SK-N-SH (cell line): ENCODE measurements around the gene RET. TPM values are rescaled to one million over a fixed set of nuclear protein-coding genes. Genes with fewer than 3 reads are reported as not detected.

Experiments
- CTCF ChIA-PET: fragments of 300-600, 350-600 bp; formaldehyde crosslinking; extraction: SDS; loops from one replicate; lab custom pipeline; 2021; lab: Yijun Ruan, JAX
- POLR2A ChIA-PET: fragments of 350-600 bp; sonication (Branson Sonifier 250); formaldehyde crosslinking; extraction: SDS; loops from one replicate; lab custom pipeline; 2020; ENCODE audit warnings: antibody characterized with exemption, inconsistent platforms; lab: Yijun Ruan, JAX
- DNase-seq: peaks from one replicate; pipeline ENCODE4 v3.0.0; 2012
- H2AFZ ChIP-seq: fragments of 200-600 bp; sonication (generic); 2 replicates; pipeline ENCODE4 v1.8.1; 2016; ENCODE audit warnings: antibody characterized with exemption, mild to moderate bottlenecking, low read depth
- H3F3A ChIP-seq: fragments of 200-600 bp; sonication (generic); replicated peaks from 2 replicates; pipeline ENCODE3; 2016; ENCODE audit warnings: antibody characterized with exemption, mild to moderate bottlenecking; ENCODE audit not compliant: insufficient read depth
- H3K27ac ChIP-seq, 2 experiments: fragments of 200-500 bp in 1 of 2; fragments of 200-600 bp in 1 of 2; sonication (Bioruptor generic) in 1 of 2; sonication (generic), shearing (Covaris generic) in 1 of 2; 2 replicates each; pipeline versions ENCODE4 v1.5.1 to v1.6.1; 2014 to 2016; ENCODE audit warnings: low read depth in 2 of 2, inconsistent platforms in 1 of 2, low read length in 1 of 2, mild to moderate bottlenecking in 1 of 2, mixed read lengths in 1 of 2
- H3K27me3 ChIP-seq: fragments of 200-600 bp; sonication (generic), shearing (Covaris generic); 2 replicates; pipeline ENCODE4 v1.6.1; 2016; ENCODE audit warnings: mixed run types; ENCODE audit not compliant: insufficient read depth
- H3K36me3 ChIP-seq, 2 experiments: fragments of 200-500 bp in 1 of 2; fragments of 200-600 bp in 1 of 2; sonication (Bioruptor generic) in 1 of 2; sonication (generic) in 1 of 2; replicated peaks in 1 of 2; 2 replicates each; pipeline versions ENCODE3 to v1.5.1; 2014 to 2016; ENCODE audit warnings: low read length in 1 of 2, mild to moderate bottlenecking in 1 of 2; ENCODE audit not compliant: insufficient read depth in 2 of 2, control insufficient read depth in 1 of 2
- H3K4me1 ChIP-seq, 2 experiments: fragments of 200-500 bp in 1 of 2; fragments of 200-600 bp in 1 of 2; sonication (Bioruptor generic) in 1 of 2; sonication (generic), shearing (Covaris generic) in 1 of 2; 2 replicates each; pipeline versions ENCODE4 v1.5.1 to v1.6.1; 2014 to 2016; ENCODE audit warnings: low read depth in 1 of 2, low read length in 1 of 2, mixed run types in 1 of 2; ENCODE audit not compliant: insufficient read depth in 2 of 2, control insufficient read depth in 1 of 2
- H3K4me2 ChIP-seq: fragments of 200-600 bp; sonication (generic), shearing (Covaris generic); 2 replicates; pipeline ENCODE4 v1.6.1; 2017; ENCODE audit warnings: mixed run types
- H3K4me3 ChIP-seq, 2 experiments: fragments of 200-500 bp in 1 of 2; fragments of 200-600 bp in 1 of 2; sonication (Bioruptor generic) in 1 of 2; sonication (generic), shearing (Covaris generic) in 1 of 2; 2 replicates each; pipeline versions ENCODE4 v1.5.1 to v1.8.1; 2014 to 2016; ENCODE audit warnings: low read depth in 2 of 2, inconsistent platforms in 1 of 2, low read length in 1 of 2, mild to moderate bottlenecking in 1 of 2, mixed read lengths in 1 of 2, moderate library complexity in 1 of 2
- H3K79me2 ChIP-seq: fragments of 200-600 bp; sonication (generic); 2 replicates; pipeline ENCODE4 v1.8.1; 2017; ENCODE audit warnings: mild to moderate bottlenecking; ENCODE audit not compliant: insufficient read depth
- H3K9ac ChIP-seq: fragments of 200-600 bp; sonication (generic); 2 replicates; pipeline ENCODE4 v1.6.1; 2017; ENCODE audit warnings: mixed run types
- H3K9me2 ChIP-seq: fragments of 200-600 bp; sonication (generic); 2 replicates; pipeline ENCODE4 v1.6.1; 2017; ENCODE audit warnings: mixed run types
- H3K9me3 ChIP-seq: fragments of 200-600 bp; sonication (generic); 2 replicates; pipeline ENCODE4 v1.6.1; 2017; ENCODE audit warnings: mixed run types, mild to moderate bottlenecking, moderate library complexity
- H4K20me1 ChIP-seq: fragments of 200-600 bp; sonication (generic); 2 replicates; pipeline ENCODE4 v1.6.1; 2017; ENCODE audit warnings: mild to moderate bottlenecking, mixed run types; ENCODE audit not compliant: insufficient read depth
- EZH2phosphoT487 ChIP-seq: fragments of 200-600 bp; sonication (generic); IDR thresholded peaks from 2 replicates; pipeline ENCODE4 v1.6.1; 2017; ENCODE audit warnings: low read depth, mixed run types, mild to moderate bottlenecking, antibody characterized with exemption, moderate library complexity, borderline replicate concordance
- FOSL2 ChIP-seq: IDR thresholded peaks from 2 replicates; pipeline ENCODE4 v1.4.0; 2012; ENCODE audit warnings: low read depth, mild to moderate bottlenecking, moderate library complexity, borderline replicate concordance
- MXI1 ChIP-seq: IDR thresholded peaks from 2 replicates; pipeline ENCODE4 v1.6.1; 2012; ENCODE audit warnings: mild to moderate bottlenecking, low read depth, low read length, improper control_type of control experiment
- NFIC ChIP-seq: IDR thresholded peaks from 2 replicates; pipeline ENCODE4 v1.4.0; 2012; ENCODE audit warnings: borderline replicate concordance
- NRF1 ChIP-seq: IDR thresholded peaks from 2 replicates; pipeline ENCODE4 v1.6.1; 2012; ENCODE audit warnings: low read depth, mild to moderate bottlenecking, low read length
- RCOR1 ChIP-seq: fragments of 150-350 bp; IDR thresholded peaks from 2 replicates; pipeline ENCODE4 v1.6.1; 2017; ENCODE audit warnings: antibody characterized with exemption, low read length
- RFX5 ChIP-seq: IDR thresholded peaks from 2 replicates; pipeline ENCODE4 v1.6.1; 2012; ENCODE audit warnings: mild to moderate bottlenecking, improper control_type of control experiment, low read length
- TCF12 ChIP-seq: IDR thresholded peaks from 2 replicates; pipeline ENCODE4 v1.4.0; 2012
- WGBS: methylation state at CpG from one replicate; pipeline ENCODE4 v1.1.6; 2017; ENCODE audit warnings: low lambda C conversion rate; 5-methylcytosine and 5-hydroxymethylcytosine counted together
- polyA plus RNA-seq, 3 experiments: library from polyadenylated mRNA; depleted of rRNA; stranded (reverse); fragments of >200 nt; gene quantifications; 2 replicates each; pipeline ENCODE4 v1.2.3, GENCODE V29; 2012
- TF ChIP-seq, protein P1 (sequence below): IDR thresholded peaks from 2 replicates; pipeline ENCODE4 v1.4.0; 2012; ENCODE audit warnings: low read depth, borderline replicate concordance
- TF ChIP-seq, protein P2 (sequence below): IDR thresholded peaks from 2 replicates; pipeline ENCODE4 v1.6.1; 2012; ENCODE audit warnings: mild to moderate bottlenecking, low read depth, low read length, moderate library complexity
- TF ChIP-seq, protein P3 (sequence below): IDR thresholded peaks from 2 replicates; pipeline ENCODE4 v1.4.0; 2012; ENCODE audit warnings: low read depth, borderline replicate concordance

RET gene
- polyA plus RNA-seq, 1 of the 3 experiments (the other 2 are of a cell fraction), result 3.2 TPM

DNA sequence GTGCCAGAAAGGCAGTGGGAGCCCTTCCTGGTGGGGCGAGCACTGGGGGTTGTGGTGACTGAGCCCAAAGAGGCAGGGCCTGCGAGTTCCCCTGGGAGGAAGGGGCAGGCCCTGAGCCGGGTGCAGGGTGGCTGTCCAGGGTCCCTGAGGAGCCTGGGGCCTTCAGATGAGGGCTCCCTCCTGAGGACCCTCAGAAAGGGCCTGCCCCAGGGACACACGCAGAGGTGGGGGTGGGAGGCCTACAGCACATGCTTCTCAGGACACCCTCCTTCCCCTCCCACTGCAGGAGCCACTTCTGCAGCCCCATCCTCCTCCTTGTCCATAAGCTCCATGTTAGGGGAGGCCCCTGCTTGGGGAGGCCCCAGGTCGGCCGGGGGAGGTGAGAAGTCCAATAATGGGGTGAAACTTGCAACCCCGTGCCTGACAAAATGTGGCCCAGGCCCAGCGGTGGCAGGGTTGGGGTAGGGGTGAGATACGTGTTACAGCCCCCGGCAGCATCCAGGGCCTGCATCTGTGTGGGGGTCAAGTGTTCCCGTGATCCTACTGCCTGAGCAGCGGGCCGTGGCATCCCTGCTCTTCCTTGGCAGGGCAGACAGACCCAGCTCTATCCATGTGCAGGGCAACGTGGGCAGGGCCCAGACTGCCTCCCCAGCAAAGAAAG lies 31.8 kb upstream of the RET start:
- Histone ChIP-seq H3K9ac (no peak overlapping the region), H3K79me2 (no peaks in the 10 kb centered on the region), H4K20me1 (no peaks in the 10 kb centered on the region), H3K36me3 (no peaks in the 10 kb centered on the region), H3K4me1 (peaks cover 0 to 79% of the 10 kb centered on the region in 2 experiments; a peak in 3 of 4 replicates), H3K27me3 (no peaks in the 10 kb centered on the region), H3F3A (no peaks in the 10 kb centered on the region), H3K27ac (peak overlapping the region in 1 of 2 experiments; percentile 83; a peak in 2 of 4 replicates), H3K4me3 (no peak overlapping the region), H3K9me3 (no peaks in the 10 kb centered on the region), H2AFZ (no peak overlapping the region), H3K4me2 (no peak overlapping the region), H3K9me2 (no peaks in the 10 kb centered on the region)
- ChIA-PET CTCF (interaction anchor here (0.6 to 2.3 kb wide), 11 partner anchors 9 to 178 kb away, joined by 3 to 15 read pairs (median 3); partner anchors contain the start of gene RET), POLR2A (interaction anchor here (1.1 kb wide), 1 partner anchor 31 kb away, joined by 3 read pairs; no protein-coding TSS in a partner anchor)
- WGBS, result 64% methylated on average over 13 of the region's 14 CpGs
- TF ChIP-seq EZH2phosphoT487, result no peak
- no peak for TF ChIP-seq MXI1
- TF ChIP-seq, protein P1, sequence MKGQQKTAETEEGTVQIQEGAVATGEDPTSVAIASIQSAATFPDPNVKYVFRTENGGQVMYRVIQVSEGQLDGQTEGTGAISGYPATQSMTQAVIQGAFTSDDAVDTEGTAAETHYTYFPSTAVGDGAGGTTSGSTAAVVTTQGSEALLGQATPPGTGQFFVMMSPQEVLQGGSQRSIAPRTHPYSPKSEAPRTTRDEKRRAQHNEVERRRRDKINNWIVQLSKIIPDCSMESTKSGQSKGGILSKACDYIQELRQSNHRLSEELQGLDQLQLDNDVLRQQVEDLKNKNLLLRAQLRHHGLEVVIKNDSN, result no peak
- TF ChIP-seq NFIC, result no peak
- TF ChIP-seq RCOR1, result no peak
- no peak for TF ChIP-seq NRF1
- TF ChIP-seq TCF12, result no peak
- TF ChIP-seq, protein P2, sequence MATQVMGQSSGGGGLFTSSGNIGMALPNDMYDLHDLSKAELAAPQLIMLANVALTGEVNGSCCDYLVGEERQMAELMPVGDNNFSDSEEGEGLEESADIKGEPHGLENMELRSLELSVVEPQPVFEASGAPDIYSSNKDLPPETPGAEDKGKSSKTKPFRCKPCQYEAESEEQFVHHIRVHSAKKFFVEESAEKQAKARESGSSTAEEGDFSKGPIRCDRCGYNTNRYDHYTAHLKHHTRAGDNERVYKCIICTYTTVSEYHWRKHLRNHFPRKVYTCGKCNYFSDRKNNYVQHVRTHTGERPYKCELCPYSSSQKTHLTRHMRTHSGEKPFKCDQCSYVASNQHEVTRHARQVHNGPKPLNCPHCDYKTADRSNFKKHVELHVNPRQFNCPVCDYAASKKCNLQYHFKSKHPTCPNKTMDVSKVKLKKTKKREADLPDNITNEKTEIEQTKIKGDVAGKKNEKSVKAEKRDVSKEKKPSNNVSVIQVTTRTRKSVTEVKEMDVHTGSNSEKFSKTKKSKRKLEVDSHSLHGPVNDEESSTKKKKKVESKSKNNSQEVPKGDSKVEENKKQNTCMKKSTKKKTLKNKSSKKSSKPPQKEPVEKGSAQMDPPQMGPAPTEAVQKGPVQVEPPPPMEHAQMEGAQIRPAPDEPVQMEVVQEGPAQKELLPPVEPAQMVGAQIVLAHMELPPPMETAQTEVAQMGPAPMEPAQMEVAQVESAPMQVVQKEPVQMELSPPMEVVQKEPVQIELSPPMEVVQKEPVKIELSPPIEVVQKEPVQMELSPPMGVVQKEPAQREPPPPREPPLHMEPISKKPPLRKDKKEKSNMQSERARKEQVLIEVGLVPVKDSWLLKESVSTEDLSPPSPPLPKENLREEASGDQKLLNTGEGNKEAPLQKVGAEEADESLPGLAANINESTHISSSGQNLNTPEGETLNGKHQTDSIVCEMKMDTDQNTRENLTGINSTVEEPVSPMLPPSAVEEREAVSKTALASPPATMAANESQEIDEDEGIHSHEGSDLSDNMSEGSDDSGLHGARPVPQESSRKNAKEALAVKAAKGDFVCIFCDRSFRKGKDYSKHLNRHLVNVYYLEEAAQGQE, result no peak
- TF ChIP-seq FOSL2, result no peak
- no peak for TF ChIP-seq RFX5
- TF ChIP-seq, protein P3, sequence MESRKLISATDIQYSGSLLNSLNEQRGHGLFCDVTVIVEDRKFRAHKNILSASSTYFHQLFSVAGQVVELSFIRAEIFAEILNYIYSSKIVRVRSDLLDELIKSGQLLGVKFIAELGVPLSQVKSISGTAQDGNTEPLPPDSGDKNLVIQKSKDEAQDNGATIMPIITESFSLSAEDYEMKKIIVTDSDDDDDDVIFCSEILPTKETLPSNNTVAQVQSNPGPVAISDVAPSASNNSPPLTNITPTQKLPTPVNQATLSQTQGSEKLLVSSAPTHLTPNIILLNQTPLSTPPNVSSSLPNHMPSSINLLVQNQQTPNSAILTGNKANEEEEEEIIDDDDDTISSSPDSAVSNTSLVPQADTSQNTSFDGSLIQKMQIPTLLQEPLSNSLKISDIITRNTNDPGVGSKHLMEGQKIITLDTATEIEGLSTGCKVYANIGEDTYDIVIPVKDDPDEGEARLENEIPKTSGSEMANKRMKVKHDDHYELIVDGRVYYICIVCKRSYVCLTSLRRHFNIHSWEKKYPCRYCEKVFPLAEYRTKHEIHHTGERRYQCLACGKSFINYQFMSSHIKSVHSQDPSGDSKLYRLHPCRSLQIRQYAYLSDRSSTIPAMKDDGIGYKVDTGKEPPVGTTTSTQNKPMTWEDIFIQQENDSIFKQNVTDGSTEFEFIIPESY, result no peak
- DNase-seq, result peak; percentile 37
